ENCODE data around the gene ABHD18.
A peak's percentile ranks its signal among the peaks of the same experiment; 100 is the strongest.
"Not testable (repeated sequence)": the region's sequence is repeated elsewhere in the genome, so short reads cannot be mapped to it uniquely, and the experiment has no call there.

ABHD18 gene

GRCh38 chr4:127967141-127967775, 2.1 kb downstream of the ABHD18 start:
- no peak for TF ChIP-seq GATA1 (IDR thresholded peaks at IDR 0.05; ENCODE audit: low read depth, low read length)
- no peak for TF ChIP-seq POLR2A (IDR thresholded peaks at IDR 0.05; ENCODE audit: low read length)
- peak; percentile 23 to 38 for DNase-seq

DNA sequence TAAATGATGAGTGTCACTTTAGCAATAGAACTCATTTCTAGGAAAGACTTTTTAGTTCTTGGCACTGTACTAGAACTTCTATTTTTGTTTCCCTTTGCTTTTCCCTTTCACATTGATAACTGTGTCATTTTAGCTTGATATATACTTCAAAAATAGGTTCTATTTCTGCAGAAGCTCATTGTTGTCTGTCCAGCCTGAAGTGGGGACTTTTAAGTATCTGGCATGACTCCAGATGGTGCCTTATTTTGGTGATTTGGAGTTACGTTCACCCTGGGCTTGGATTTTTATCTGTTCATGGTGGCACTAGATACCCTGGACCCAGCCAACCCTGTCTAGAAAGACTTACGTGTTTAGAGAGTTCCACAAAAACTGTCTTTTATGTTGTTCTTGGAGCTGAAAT, 3.4 kb downstream of the ABHD18 start:
- peak; percentile 63 to 83 for DNase-seq
- TF ChIP-seq GATA1 (IDR thresholded peaks at IDR 0.05; ENCODE audit: low read depth, low read length): no peak
- TF ChIP-seq POLR2A (IDR thresholded peaks at IDR 0.05; ENCODE audit: low read length): no peak

- DNase-seq: not testable (repeated sequence)
Observed at GRCh38 chr4:127970925-127971324, 5.7 kb downstream of the ABHD18 start.

- TF ChIP-seq GATA1 (IDR thresholded peaks at IDR 0.05; ENCODE audit: low read depth, low read length) (no peak), POLR2A (IDR thresholded peaks at IDR 0.05; ENCODE audit: low read length) (no peak)
- no peak for DNase-seq
Observed at GRCh38 chr4:127975121-127975770, 10.0 kb downstream of the ABHD18 start.

DNA sequence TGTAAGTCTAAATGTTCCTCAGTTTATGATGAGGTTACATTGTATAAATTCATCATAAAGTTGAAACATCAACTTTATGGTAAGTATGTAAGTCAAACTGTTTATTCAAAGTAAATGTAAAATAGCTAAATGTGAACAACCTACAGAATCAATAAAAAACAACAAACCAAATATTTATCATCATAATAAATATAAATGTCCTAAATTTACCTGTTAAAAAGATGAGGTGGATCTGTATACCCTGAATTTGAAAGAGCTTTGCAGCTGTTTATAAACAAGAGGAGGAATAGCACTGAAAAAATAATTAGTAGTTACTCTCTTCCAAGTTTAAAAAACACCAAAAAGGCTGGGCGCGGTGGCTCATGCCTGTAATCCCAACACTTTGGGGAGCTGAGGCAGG, 13.7 kb downstream of the ABHD18 start:
- no peak for TF ChIP-seq GATA1 (IDR thresholded peaks at IDR 0.05; ENCODE audit: low read depth, low read length)
- no peak for TF ChIP-seq POLR2A (IDR thresholded peaks at IDR 0.05; ENCODE audit: low read length)
- no peak for DNase-seq

DNA sequence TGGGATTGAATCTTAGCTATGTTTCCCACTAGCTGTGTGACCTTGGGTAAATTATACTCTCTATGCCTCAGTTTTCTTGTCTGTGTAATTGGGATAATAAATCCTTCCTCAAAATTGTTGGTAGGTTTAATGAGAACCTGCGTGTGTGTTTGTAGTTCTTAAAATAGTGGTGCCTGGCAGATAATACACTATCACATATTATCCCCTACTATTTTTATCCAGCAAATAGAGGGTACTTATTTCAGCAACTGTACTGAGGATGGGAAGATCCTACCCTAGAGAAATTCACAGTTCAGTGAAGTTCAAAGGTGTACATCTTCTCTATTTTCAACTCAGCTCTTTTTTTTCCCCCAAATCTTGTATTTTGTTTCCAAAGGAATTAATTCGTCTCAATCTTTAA, 17.2 kb downstream of the ABHD18 start:
- no peak for TF ChIP-seq GATA1 (IDR thresholded peaks at IDR 0.05; ENCODE audit: low read depth, low read length)
- no peak for TF ChIP-seq POLR2A (IDR thresholded peaks at IDR 0.05; ENCODE audit: low read length)
- no peak for DNase-seq

GRCh38 chr4:127985989-127986388, 20.8 kb downstream of the ABHD18 start:
- DNase-seq: peak; percentile 10 to 26
- TF ChIP-seq POLR2A (IDR thresholded peaks at IDR 0.05; ENCODE audit: low read length): no peak
- TF ChIP-seq GATA1 (IDR thresholded peaks at IDR 0.05; ENCODE audit: low read depth, low read length): no peak

GRCh38 chr4:127988638-127989037, 23.4 kb downstream of the ABHD18 start:
- TF ChIP-seq POLR2A (IDR thresholded peaks at IDR 0.05; ENCODE audit: low read length) (no peak), GATA1 (IDR thresholded peaks at IDR 0.05; ENCODE audit: low read depth, low read length) (no peak)

DNA sequence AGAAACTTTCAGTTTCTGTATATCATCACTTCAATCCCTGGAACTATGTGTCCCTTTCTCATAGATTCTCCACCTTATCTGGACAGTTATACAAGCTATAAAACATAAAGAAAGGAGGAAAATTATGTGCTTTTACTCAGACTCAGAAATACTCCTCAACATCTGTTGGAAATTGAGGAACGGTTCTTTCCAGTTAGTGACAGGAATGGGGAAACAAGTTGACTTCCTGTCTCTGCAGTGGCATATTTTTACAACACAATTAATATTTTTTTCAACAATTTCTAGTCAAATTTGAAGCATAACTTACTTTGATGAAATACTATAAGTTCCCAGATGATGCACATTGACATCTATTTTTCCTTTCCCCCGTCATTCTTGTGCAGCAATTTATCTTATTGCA, 27.9 kb downstream of the ABHD18 start:
- TF ChIP-seq GATA1 (IDR thresholded peaks at IDR 0.05; ENCODE audit: low read depth, low read length): no peak
- DNase-seq: no peak

More at GRCh38 chr4:127988638-127989037, 23.4 kb downstream of the ABHD18 start:
- DNase-seq: no peak

GRCh38 chr4:127995776-127996175, 30.6 kb downstream of the ABHD18 start:
- no peak for DNase-seq
- TF ChIP-seq POLR2A (IDR thresholded peaks at IDR 0.05; ENCODE audit: low read length) (no peak), GATA1 (IDR thresholded peaks at IDR 0.05; ENCODE audit: low read depth, low read length) (no peak)

DNA sequence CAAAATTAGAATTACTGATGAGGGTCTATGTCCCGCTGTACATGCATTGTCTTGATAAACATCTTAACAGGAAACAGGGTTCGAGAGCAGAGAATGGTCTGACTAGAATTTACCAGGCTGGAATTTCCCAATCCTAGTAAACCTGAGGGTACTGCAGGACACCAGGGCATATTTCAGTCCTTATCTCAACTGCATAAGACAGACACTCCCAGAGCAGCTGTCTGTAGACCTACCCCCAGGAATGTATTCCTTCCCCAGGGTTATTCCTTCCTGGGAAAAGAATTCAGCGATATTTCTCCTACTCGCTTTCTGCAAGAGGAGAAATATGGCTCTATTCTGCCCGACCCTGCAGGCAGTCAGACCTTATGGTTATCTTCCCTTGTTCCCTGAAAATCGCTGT, 31.3 kb downstream of the ABHD18 start:
- DNase-seq: peak in 1 of 2 experiments; percentile 21

GRCh38 chr4:127997534-127998388, 32.6 kb downstream of the ABHD18 start:
- DNase-seq: peak in 1 of 2 experiments; percentile 6
- TF ChIP-seq POLR2A (IDR thresholded peaks at IDR 0.05; ENCODE audit: low read length) (no peak), GATA1 (IDR thresholded peaks at IDR 0.05; ENCODE audit: low read depth, low read length) (no peak)

- no peak for TF ChIP-seq POLR2A (IDR thresholded peaks at IDR 0.05; ENCODE audit: low read length)
- no peak for TF ChIP-seq GATA1 (IDR thresholded peaks at IDR 0.05; ENCODE audit: low read depth, low read length)
- DNase-seq: no peak
Observed at GRCh38 chr4:128006592-128006991, 41.4 kb downstream of the ABHD18 start.

GRCh38 chr4:128009428-128009827, 44.2 kb downstream of the ABHD18 start:
- TF ChIP-seq POLR2A (IDR thresholded peaks at IDR 0.05; ENCODE audit: low read length) (no peak), GATA1 (IDR thresholded peaks at IDR 0.05; ENCODE audit: low read depth, low read length) (no peak)
- no peak for DNase-seq

GRCh38 chr4:128025319-128025718, 60.1 kb downstream of the ABHD18 start:
- no peak for DNase-seq
- no peak for TF ChIP-seq POLR2A (IDR thresholded peaks at IDR 0.05; ENCODE audit: low read length)

Data from erythroblast (primary cell).